Measurements from ENCODE around the gene BPGM. TPM values are rescaled to one million over a fixed set of nuclear protein-coding genes. Genes with fewer than 3 reads are reported as not detected.

Gene BPGM
- total RNA-seq, 1 experiment from 2014 or later: 10.0 TPM

DNA sequence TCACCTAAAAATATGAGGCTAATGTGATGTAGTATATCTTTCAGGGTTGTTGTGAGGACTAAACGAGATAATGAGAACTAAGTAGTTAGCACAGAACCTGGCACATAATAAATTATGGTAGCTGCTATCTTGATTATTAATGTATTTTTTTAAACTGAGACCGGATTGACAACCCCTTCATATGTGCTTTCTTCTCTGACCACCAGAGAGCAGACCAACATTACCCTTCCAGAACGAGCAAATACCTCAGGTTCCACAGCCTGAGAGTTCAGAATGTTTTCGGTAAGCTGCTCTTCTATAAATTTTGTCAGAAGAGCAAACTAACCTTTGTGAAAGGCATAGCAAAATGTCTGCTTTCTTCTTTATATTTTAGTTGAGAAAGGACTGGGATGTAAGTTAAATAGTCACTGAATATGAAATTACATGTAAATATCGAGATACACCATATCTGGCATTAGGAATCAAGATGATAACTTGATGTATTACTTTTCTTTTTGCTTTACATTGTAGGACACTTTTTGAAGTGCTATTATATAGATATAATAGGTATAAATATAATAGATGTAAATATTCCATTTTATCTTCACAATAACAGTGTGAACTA, 13.6 kb upstream of the BPGM start:
- ChIA-PET POLR2A (interaction anchor here (1.3 to 1.7 kb wide), 3 partner anchors 12 to 13 kb away, joined by 3 to 7 read pairs (median 4); partner anchors contain the start of gene BPGM), CTCF (interaction anchor here (0.6 to 4.3 kb wide), 19 partner anchors 9 to 703 kb away, joined by 3 to 17 read pairs (median 4); partner anchors contain the start of gene BPGM), RAD21 (ENCODE audit: low non-redundant PET in 1 of 2, low total read pairs in 2 of 2, uncharacterized antibody in 2 of 2, unreplicated experiment in 2 of 2) (interaction anchor here in 1 of 2 experiments (1.0 kb wide), 1 partner anchor 312 kb away, joined by 3 read pairs; no protein-coding TSS in a partner anchor)
- H3K9me2 ChIP-seq (ENCODE audit: insufficient read depth): no peaks in the 10 kb centered on the region
- BruUV-seq (replicated peaks): no TSS peak
- no peaks in the 10 kb centered on the region for H3K79me2 ChIP-seq (ENCODE audit: insufficient read depth, low read length)
- H3K9me3 ChIP-seq (ENCODE audit: control insufficient read depth in 1 of 2, insufficient read depth in 1 of 2, low read depth in 1 of 2, low read length in 2 of 2): no peaks in the 10 kb centered on the region
- H4K20me1 ChIP-seq (ENCODE audit: insufficient read depth): no peaks in the 10 kb centered on the region
- H3K4me1 ChIP-seq (ENCODE audit: control insufficient read depth in 1 of 2, insufficient read depth in 2 of 2, low read length in 2 of 2): no peaks in the 10 kb centered on the region
- H3K4me2 ChIP-seq (ENCODE audit: low read length): no peak overlapping the region
- H3K9ac ChIP-seq (ENCODE audit: low read length): no peak overlapping the region
- peak; percentile 91 for ATAC-seq
- no peaks in the 10 kb centered on the region for H3K36me3 ChIP-seq (ENCODE audit: control insufficient read depth in 1 of 2, insufficient read depth in 2 of 2, low read length in 2 of 2)
- H3K27me3 ChIP-seq (ENCODE audit: insufficient read depth, low read length): 0 out of 2 replicates have a peak, but pooled peaks cover 4% of the 10 kb centered on the region
- DNase-seq (ENCODE audit: low read depth, low spot score): peak; percentile 51
- intact Hi-C loops (cut with micrococcal nuclease): loop anchor here (1.0 kb wide), 4 partner anchors 68 to 321 kb away; no protein-coding TSS in a partner anchor
- no peak overlapping the region for H3K27ac ChIP-seq (ENCODE audit: low read depth, low read length)
- TF ChIP-seq SIN3A (IDR thresholded peaks at IDR 0.05; ENCODE audit: low read depth) (no peak), EZH2 (IDR thresholded peaks at IDR 0.05) (no peak), POLR2A (IDR thresholded peaks at IDR 0.05; ENCODE audit: borderline replicate concordance, extremely low read depth, insufficient read depth, insufficient read length) (no peak), JUND (IDR thresholded peaks at IDR 0.05) (no peak), ZNF274 (IDR thresholded peaks at IDR 0.05; ENCODE audit: low read depth, low read length) (no peak), RAD21 (IDR thresholded peaks at IDR 0.05; ENCODE audit: low read depth) (peak; percentile 86), FOSL1 (IDR thresholded peaks at IDR 0.05; ENCODE audit: low read depth) (no peak), CBX3 (IDR thresholded peaks at IDR 0.05; ENCODE audit: low read depth) (no peak), ELF1 (IDR thresholded peaks at IDR 0.05; ENCODE audit: borderline replicate concordance, low read depth) (no peak), YY1 (IDR thresholded peaks at IDR 0.05; ENCODE audit: extremely low read depth, insufficient replicate concordance, low read depth, low read length) (no peak), POLR2AphosphoS5 (IDR thresholded peaks at IDR 0.05; ENCODE audit: low read depth, low read length) (no peak), EGR1 (IDR thresholded peaks at IDR 0.05; ENCODE audit: low read depth) (no peak), CEBPB (IDR thresholded peaks at IDR 0.05; ENCODE audit: low read depth) (no peak)
- TF ChIP-seq, protein P1, sequence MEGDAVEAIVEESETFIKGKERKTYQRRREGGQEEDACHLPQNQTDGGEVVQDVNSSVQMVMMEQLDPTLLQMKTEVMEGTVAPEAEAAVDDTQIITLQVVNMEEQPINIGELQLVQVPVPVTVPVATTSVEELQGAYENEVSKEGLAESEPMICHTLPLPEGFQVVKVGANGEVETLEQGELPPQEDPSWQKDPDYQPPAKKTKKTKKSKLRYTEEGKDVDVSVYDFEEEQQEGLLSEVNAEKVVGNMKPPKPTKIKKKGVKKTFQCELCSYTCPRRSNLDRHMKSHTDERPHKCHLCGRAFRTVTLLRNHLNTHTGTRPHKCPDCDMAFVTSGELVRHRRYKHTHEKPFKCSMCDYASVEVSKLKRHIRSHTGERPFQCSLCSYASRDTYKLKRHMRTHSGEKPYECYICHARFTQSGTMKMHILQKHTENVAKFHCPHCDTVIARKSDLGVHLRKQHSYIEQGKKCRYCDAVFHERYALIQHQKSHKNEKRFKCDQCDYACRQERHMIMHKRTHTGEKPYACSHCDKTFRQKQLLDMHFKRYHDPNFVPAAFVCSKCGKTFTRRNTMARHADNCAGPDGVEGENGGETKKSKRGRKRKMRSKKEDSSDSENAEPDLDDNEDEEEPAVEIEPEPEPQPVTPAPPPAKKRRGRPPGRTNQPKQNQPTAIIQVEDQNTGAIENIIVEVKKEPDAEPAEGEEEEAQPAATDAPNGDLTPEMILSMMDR (IDR thresholded peaks at IDR 0.05 in 2 of 3, conservative IDR thresholded peaks at IDR 0.05 in 1 of 3; ENCODE audit: borderline replicate concordance in 1 of 3, insufficient read depth in 1 of 3, low read depth in 2 of 3, low read length in 2 of 3): peak; percentile 63 to 76 (median 75); a peak in 5 of 6 replicates
- TF ChIP-seq, protein P2, sequence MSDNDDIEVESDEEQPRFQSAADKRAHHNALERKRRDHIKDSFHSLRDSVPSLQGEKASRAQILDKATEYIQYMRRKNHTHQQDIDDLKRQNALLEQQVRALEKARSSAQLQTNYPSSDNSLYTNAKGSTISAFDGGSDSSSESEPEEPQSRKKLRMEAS (IDR thresholded peaks at IDR 0.05): no peak
- TF ChIP-seq, protein P3, sequence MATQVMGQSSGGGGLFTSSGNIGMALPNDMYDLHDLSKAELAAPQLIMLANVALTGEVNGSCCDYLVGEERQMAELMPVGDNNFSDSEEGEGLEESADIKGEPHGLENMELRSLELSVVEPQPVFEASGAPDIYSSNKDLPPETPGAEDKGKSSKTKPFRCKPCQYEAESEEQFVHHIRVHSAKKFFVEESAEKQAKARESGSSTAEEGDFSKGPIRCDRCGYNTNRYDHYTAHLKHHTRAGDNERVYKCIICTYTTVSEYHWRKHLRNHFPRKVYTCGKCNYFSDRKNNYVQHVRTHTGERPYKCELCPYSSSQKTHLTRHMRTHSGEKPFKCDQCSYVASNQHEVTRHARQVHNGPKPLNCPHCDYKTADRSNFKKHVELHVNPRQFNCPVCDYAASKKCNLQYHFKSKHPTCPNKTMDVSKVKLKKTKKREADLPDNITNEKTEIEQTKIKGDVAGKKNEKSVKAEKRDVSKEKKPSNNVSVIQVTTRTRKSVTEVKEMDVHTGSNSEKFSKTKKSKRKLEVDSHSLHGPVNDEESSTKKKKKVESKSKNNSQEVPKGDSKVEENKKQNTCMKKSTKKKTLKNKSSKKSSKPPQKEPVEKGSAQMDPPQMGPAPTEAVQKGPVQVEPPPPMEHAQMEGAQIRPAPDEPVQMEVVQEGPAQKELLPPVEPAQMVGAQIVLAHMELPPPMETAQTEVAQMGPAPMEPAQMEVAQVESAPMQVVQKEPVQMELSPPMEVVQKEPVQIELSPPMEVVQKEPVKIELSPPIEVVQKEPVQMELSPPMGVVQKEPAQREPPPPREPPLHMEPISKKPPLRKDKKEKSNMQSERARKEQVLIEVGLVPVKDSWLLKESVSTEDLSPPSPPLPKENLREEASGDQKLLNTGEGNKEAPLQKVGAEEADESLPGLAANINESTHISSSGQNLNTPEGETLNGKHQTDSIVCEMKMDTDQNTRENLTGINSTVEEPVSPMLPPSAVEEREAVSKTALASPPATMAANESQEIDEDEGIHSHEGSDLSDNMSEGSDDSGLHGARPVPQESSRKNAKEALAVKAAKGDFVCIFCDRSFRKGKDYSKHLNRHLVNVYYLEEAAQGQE (IDR thresholded peaks at IDR 0.05; ENCODE audit: low read depth): no peak
- TF ChIP-seq, protein P4, sequence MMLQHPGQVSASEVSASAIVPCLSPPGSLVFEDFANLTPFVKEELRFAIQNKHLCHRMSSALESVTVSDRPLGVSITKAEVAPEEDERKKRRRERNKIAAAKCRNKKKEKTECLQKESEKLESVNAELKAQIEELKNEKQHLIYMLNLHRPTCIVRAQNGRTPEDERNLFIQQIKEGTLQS (IDR thresholded peaks at IDR 0.05): no peak
- no peak overlapping the region for H3K4me3 ChIP-seq (replicated peaks in 1 of 2; ENCODE audit: low read depth in 1 of 2, low read length in 2 of 2)
- peak overlapping the region; percentile 87 for H2AFZ ChIP-seq (ENCODE audit: low read depth, low read length, poor library complexity, severe bottlenecking)

Data from HCT116 (cell line).